Hepatocyte (in vitro differentiated cells): ENCODE results near the gene TIE1.

ENCODE experiments used
- EZH2 ChIP-seq: fragments of 200-600 bp; sonication (generic); IDR thresholded peaks from 2 replicates; pipeline ENCODE4 v1.6.1; 2016; ENCODE audit warnings: antibody characterized with exemption, mild to moderate bottlenecking, borderline replicate concordance
- EZH2phosphoT487 ChIP-seq: fragments of 200-600 bp; sonication (generic); IDR thresholded peaks from one replicate; pipeline ENCODE4 v1.6.1; 2018; ENCODE audit warnings: antibody characterized with exemption, mild to moderate bottlenecking, low read depth, moderate library complexity; ENCODE audit not compliant: unreplicated experiment, severe bottlenecking
- TF ChIP-seq, protein P1 (sequence below): fragments of 200-600 bp; sonication (generic); IDR thresholded peaks from 2 replicates; pipeline ENCODE4 v1.5.1; 2016; ENCODE audit warnings: antibody characterized with exemption, mild to moderate bottlenecking; ENCODE audit not compliant: poor library complexity

DNA sequence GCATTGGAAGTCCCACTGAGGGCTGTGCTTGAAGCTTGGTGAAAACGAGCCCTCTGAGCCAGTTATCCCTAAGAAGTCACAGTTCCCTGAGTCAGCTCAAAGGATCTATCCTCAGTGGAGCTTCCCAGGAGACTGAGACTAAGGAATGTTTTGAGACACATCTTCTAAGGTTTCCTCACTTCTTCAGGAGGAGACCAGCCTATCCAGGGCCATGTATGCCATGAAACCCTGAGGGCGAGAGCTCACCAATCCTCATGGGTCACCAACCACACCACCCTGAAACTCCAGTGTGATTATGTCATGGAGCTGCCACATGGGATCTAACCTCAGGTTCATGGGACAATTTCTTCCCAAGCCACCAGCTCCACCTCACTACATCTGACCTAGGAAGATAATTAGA, 7.6 kb upstream of the TIE1 start:
- TF ChIP-seq, protein P1, sequence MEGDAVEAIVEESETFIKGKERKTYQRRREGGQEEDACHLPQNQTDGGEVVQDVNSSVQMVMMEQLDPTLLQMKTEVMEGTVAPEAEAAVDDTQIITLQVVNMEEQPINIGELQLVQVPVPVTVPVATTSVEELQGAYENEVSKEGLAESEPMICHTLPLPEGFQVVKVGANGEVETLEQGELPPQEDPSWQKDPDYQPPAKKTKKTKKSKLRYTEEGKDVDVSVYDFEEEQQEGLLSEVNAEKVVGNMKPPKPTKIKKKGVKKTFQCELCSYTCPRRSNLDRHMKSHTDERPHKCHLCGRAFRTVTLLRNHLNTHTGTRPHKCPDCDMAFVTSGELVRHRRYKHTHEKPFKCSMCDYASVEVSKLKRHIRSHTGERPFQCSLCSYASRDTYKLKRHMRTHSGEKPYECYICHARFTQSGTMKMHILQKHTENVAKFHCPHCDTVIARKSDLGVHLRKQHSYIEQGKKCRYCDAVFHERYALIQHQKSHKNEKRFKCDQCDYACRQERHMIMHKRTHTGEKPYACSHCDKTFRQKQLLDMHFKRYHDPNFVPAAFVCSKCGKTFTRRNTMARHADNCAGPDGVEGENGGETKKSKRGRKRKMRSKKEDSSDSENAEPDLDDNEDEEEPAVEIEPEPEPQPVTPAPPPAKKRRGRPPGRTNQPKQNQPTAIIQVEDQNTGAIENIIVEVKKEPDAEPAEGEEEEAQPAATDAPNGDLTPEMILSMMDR, result no peak
- TF ChIP-seq EZH2phosphoT487, result no peak
- no peak for TF ChIP-seq EZH2
